Tongue (tissue), 1 donor: Measurements from ENCODE around the gene FCRL2. TPM values are rescaled to one million over a fixed set of nuclear protein-coding genes. Genes with fewer than 3 reads are reported as not detected.

ENCODE experiments used
- total RNA-seq: library from RNA; depleted of rRNA; stranded (reverse); fragments of >200 nt; gene quantifications from one replicate; pipeline ENCODE4 v1.2.3, GENCODE V29; 2014

Gene FCRL2
- total RNA-seq, 1 donor from 2014 or later, result 0.10 TPM

Other genes with a start within 250 kb of the FCRL2 start
- gene FCRL5, start 224.6 kb downstream of the FCRL2 start, total RNA-seq, result 0.10 TPM
- not detected for gene FCRL4, start 179.0 kb downstream of the FCRL2 start, total RNA-seq
- gene FCRL3, start 76.4 kb downstream of the FCRL2 start, total RNA-seq, result not detected
- 1.2 TPM for gene FCRL1, start 43.0 kb upstream of the FCRL2 start, total RNA-seq
- gene CD5L, start 64.7 kb upstream of the FCRL2 start, total RNA-seq, result not detected
- 46.2 TPM for gene KIRREL1, start 216.5 kb upstream of the FCRL2 start, total RNA-seq